ENCODE results near the gene TRIM46.
"Not testable (repeated sequence)": the region's sequence is repeated elsewhere in the genome, so short reads cannot be mapped to it uniquely, and the experiment has no call there.

GRCh38 chr1:155162631-155163030 is 11.0 kb upstream of the TRIM46 start:
- TF ChIP-seq, protein P1, sequence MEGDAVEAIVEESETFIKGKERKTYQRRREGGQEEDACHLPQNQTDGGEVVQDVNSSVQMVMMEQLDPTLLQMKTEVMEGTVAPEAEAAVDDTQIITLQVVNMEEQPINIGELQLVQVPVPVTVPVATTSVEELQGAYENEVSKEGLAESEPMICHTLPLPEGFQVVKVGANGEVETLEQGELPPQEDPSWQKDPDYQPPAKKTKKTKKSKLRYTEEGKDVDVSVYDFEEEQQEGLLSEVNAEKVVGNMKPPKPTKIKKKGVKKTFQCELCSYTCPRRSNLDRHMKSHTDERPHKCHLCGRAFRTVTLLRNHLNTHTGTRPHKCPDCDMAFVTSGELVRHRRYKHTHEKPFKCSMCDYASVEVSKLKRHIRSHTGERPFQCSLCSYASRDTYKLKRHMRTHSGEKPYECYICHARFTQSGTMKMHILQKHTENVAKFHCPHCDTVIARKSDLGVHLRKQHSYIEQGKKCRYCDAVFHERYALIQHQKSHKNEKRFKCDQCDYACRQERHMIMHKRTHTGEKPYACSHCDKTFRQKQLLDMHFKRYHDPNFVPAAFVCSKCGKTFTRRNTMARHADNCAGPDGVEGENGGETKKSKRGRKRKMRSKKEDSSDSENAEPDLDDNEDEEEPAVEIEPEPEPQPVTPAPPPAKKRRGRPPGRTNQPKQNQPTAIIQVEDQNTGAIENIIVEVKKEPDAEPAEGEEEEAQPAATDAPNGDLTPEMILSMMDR (IDR thresholded peaks at IDR 0.05; ENCODE audit: insufficient read depth, low read length, poor library complexity, severe bottlenecking): not testable (repeated sequence)
- not testable (repeated sequence) for TF ChIP-seq EZH2phosphoT487 (conservative IDR thresholded peaks at IDR 0.05; ENCODE audit: low read length)
